Measurements from ENCODE around the gene BACH2. TPM values are rescaled to one million over a fixed set of nuclear protein-coding genes. Genes with fewer than 3 reads are reported as not detected.

Gene BACH2
- total RNA-seq, 4 donors from 2014 or later: 3.6 to 13.4 (median 7.5) TPM

GRCh38 chr6:90044833-90045381, 251.7 kb downstream of the BACH2 start:
- H3K27ac ChIP-seq: no peak overlapping the region
- H3K27me3 ChIP-seq: no peaks in the 10 kb centered on the region
- intact Hi-C loops (cut with DNase I; ENCODE audit: low total_unique reads): no loop called here
- in situ Hi-C loops (cut with MboI; ENCODE audit: low sequenced_read_pairs in 4 of 4): no loop called here
- no peaks in the 10 kb centered on the region for H3K36me3 ChIP-seq
- no peak for TF ChIP-seq POLR2A (IDR thresholded peaks at IDR 0.05)
- TF ChIP-seq CTCF (IDR thresholded peaks at IDR 0.05 in 4 of 5, conservative IDR thresholded peaks at IDR 0.05 in 1 of 5): no peak
- H3K4me1 ChIP-seq: no peaks in the 10 kb centered on the region
- ATAC-seq (no peak), DNase-seq (no peak)
- H3K9me3 ChIP-seq: no peaks in the 10 kb centered on the region
- H3K4me3 ChIP-seq: no peak overlapping the region

- H3K27me3 ChIP-seq: no peaks in the 10 kb centered on the region
- no peak for DNase-seq
- H3K4me3 ChIP-seq: no peak overlapping the region
- no peak overlapping the region for H3K27ac ChIP-seq
- in situ Hi-C loops (cut with MboI; ENCODE audit: low sequenced_read_pairs in 4 of 4) (no loop called here), intact Hi-C loops (cut with DNase I; ENCODE audit: low total_unique reads) (no loop called here)
- no peak for ATAC-seq
- H3K4me1 ChIP-seq: no peaks in the 10 kb centered on the region
- TF ChIP-seq POLR2A (IDR thresholded peaks at IDR 0.05): no peak
- TF ChIP-seq CTCF (IDR thresholded peaks at IDR 0.05 in 4 of 5, conservative IDR thresholded peaks at IDR 0.05 in 1 of 5): no peak
- H3K9me3 ChIP-seq: no peaks in the 10 kb centered on the region
- H3K36me3 ChIP-seq: no peaks in the 10 kb centered on the region
Measured at GRCh38 chr6:90044182-90044832, 252.3 kb downstream of the BACH2 start.

- in situ Hi-C loops (cut with MboI; ENCODE audit: low sequenced_read_pairs in 4 of 4): no loop called here
- ATAC-seq (no peak), DNase-seq (no peak)
- no peaks in the 10 kb centered on the region for H3K27me3 ChIP-seq
- intact Hi-C loops (cut with DNase I; ENCODE audit: low total_unique reads): no loop called here
- H3K36me3 ChIP-seq: no peaks in the 10 kb centered on the region
- TF ChIP-seq CTCF (IDR thresholded peaks at IDR 0.05 in 4 of 5, conservative IDR thresholded peaks at IDR 0.05 in 1 of 5) (no peak), POLR2A (IDR thresholded peaks at IDR 0.05) (no peak)
- no peak overlapping the region for H3K4me3 ChIP-seq
- no peak overlapping the region for H3K27ac ChIP-seq
- H3K4me1 ChIP-seq: peaks cover 0 to 4% of the 10 kb centered on the region in 2 donors
- H3K9me3 ChIP-seq: no peaks in the 10 kb centered on the region
Measured at GRCh38 chr6:90040931-90041330, 255.7 kb downstream of the BACH2 start.

- DNase-seq (no peak), ATAC-seq (no peak)
- Histone ChIP-seq H3K4me1 (peaks cover 6 to 14% of the 10 kb centered on the region in 2 donors), H3K36me3 (no peaks in the 10 kb centered on the region), H3K4me3 (no peak overlapping the region), H3K27ac (no peak overlapping the region), H3K9me3 (no peaks in the 10 kb centered on the region), H3K27me3 (no peaks in the 10 kb centered on the region)
- in situ Hi-C loops (cut with MboI; ENCODE audit: low sequenced_read_pairs in 4 of 4): no loop called here
- TF ChIP-seq POLR2A (IDR thresholded peaks at IDR 0.05): no peak
- no peak for TF ChIP-seq CTCF (IDR thresholded peaks at IDR 0.05 in 4 of 5, conservative IDR thresholded peaks at IDR 0.05 in 1 of 5)
- intact Hi-C loops (cut with DNase I; ENCODE audit: low total_unique reads): no loop called here
Measured at GRCh38 chr6:90039911-90040310, 256.7 kb downstream of the BACH2 start.
